GM18505 (cell line): ENCODE data around the gene DGKB.

Source experiments
- ATAC-seq: cut with Tn5 transposase; IDR thresholded peaks from one replicate; pipeline ENCODE4 v1.9.1; 2021; ENCODE audit not compliant: unreplicated experiment
- POLR2A ChIP-seq: IDR thresholded peaks from 4 replicates; pipeline ENCODE4 v1.6.1; 2011; ENCODE audit warnings: borderline replicate concordance; ENCODE audit not compliant: insufficient read depth, insufficient read length; ENCODE audit errors: extremely low read depth

Gene DGKB

GRCh38 chr7:14209896-14210484 is 692.6 kb downstream of the DGKB start:
- ATAC-seq, result no peak
- TF ChIP-seq POLR2A, result no peak

GRCh38 chr7:14207711-14208110 is 694.8 kb downstream of the DGKB start:
- TF ChIP-seq POLR2A, result no peak
- ATAC-seq, result no peak

- no peak for ATAC-seq
- no peak for TF ChIP-seq POLR2A
These were observed 695.4 kb downstream of the DGKB start for GRCh38 chr7:14207138-14207537.

GRCh38 chr7:14206121-14206520 is 696.4 kb downstream of the DGKB start:
- TF ChIP-seq POLR2A, result no peak
- ATAC-seq, result no peak

GRCh38 chr7:14201353-14201752 is 701.2 kb downstream of the DGKB start:
- no peak for ATAC-seq
- TF ChIP-seq POLR2A, result no peak

- ATAC-seq, result no peak
These were observed 703.2 kb downstream of the DGKB start for GRCh38 chr7:14199336-14199735.

GRCh38 chr7:14197280-14197679 is 705.3 kb downstream of the DGKB start:
- TF ChIP-seq POLR2A, result no peak
- no peak for ATAC-seq

More at GRCh38 chr7:14199336-14199735, 703.2 kb downstream of the DGKB start:
- TF ChIP-seq POLR2A, result no peak

GRCh38 chr7:14196555-14196954 is 706.0 kb downstream of the DGKB start:
- TF ChIP-seq POLR2A, result no peak
- no peak for ATAC-seq

- no peak for TF ChIP-seq POLR2A
- no peak for ATAC-seq
These were observed 706.7 kb downstream of the DGKB start for GRCh38 chr7:14195871-14196270.

GRCh38 chr7:14195079-14195478 is 707.5 kb downstream of the DGKB start:
- TF ChIP-seq POLR2A, result no peak
- no peak for ATAC-seq

- no peak for ATAC-seq
- no peak for TF ChIP-seq POLR2A
These were observed 710.9 kb downstream of the DGKB start for GRCh38 chr7:14191686-14192098.

- ATAC-seq, result no peak
- no peak for TF ChIP-seq POLR2A
These were observed 718.2 kb downstream of the DGKB start for GRCh38 chr7:14184292-14184864.

GRCh38 chr7:14179781-14180180 is 722.8 kb downstream of the DGKB start:
- no peak for ATAC-seq
- TF ChIP-seq POLR2A, result no peak

GRCh38 chr7:14177876-14178275 is 724.7 kb downstream of the DGKB start:
- TF ChIP-seq POLR2A, result no peak
- ATAC-seq, result no peak

GRCh38 chr7:14170872-14171271 is 731.7 kb downstream of the DGKB start:
- no peak for TF ChIP-seq POLR2A
- ATAC-seq, result no peak

- ATAC-seq, result no peak
- TF ChIP-seq POLR2A, result no peak
These were observed 744.4 kb downstream of the DGKB start for GRCh38 chr7:14158111-14158510.

- TF ChIP-seq POLR2A, result no peak
- no peak for ATAC-seq
These were observed 746.1 kb downstream of the DGKB start for GRCh38 chr7:14156436-14156835.
